Karpas-422 (cell line): ENCODE measurements around the gene SH3GL1. TPM values are rescaled to one million over a fixed set of nuclear protein-coding genes. Genes with fewer than 3 reads are reported as not detected.

ENCODE experiments used
- DNase-seq: peaks from one replicate; pipeline ENCODE4 v3.0.0-alpha.2; 2015
- H2AFZ ChIP-seq: fragments of 200-600 bp; sonication (generic); 2 replicates; pipeline ENCODE4 v1.6.1; 2014; ENCODE audit warnings: antibody characterized with exemption, low read length, mixed read lengths
- H3K27ac ChIP-seq: fragments of 200-600 bp; sonication (generic); 2 replicates; pipeline ENCODE4 v1.5.1; 2014; ENCODE audit warnings: mild to moderate bottlenecking, low read length, moderate library complexity
- H3K27me3 ChIP-seq: fragments of 200-600 bp; sonication (generic); 2 replicates; pipeline ENCODE4 v1.6.1; 2014; ENCODE audit warnings: low read length, mixed read lengths
- H3K36me3 ChIP-seq: fragments of 200-600 bp; sonication (generic); 2 replicates; pipeline ENCODE4 v1.6.1; 2014; ENCODE audit warnings: low read length, mixed read lengths; ENCODE audit not compliant: insufficient read depth
- H3K4me1 ChIP-seq: fragments of 200-600 bp; sonication (generic); 2 replicates; pipeline ENCODE4 v1.6.1; 2014; ENCODE audit warnings: mild to moderate bottlenecking, low read length, mixed read lengths
- H3K4me2 ChIP-seq: fragments of 200-600 bp; sonication (generic); 2 replicates; pipeline ENCODE4 v1.6.1; 2014; ENCODE audit warnings: low read length, low read depth, mild to moderate bottlenecking; ENCODE audit not compliant: poor library complexity, severe bottlenecking
- H3K4me3 ChIP-seq: fragments of 200-600 bp; sonication (generic); 2 replicates; pipeline ENCODE4 v1.5.1; 2014; ENCODE audit warnings: mild to moderate bottlenecking, antibody characterized with exemption, low read length, mixed read lengths
- H3K79me2 ChIP-seq: fragments of 200-600 bp; sonication (generic); 2 replicates; pipeline ENCODE4 v1.6.1; 2014; ENCODE audit warnings: mild to moderate bottlenecking, low read length, mixed read lengths
- H3K9ac ChIP-seq: fragments of 200-600 bp; sonication (generic); 2 replicates; pipeline ENCODE4 v1.6.0; 2014; ENCODE audit warnings: low read length
- H3K9me2 ChIP-seq: fragments of 200-600 bp; sonication (generic), shearing (Covaris generic); replicated peaks from 2 replicates; pipeline ENCODE4 v1.6.0; 2014; ENCODE audit warnings: mild to moderate bottlenecking, low read length, moderate library complexity; ENCODE audit not compliant: insufficient read depth
- H3K9me3 ChIP-seq: fragments of 300-700, 200-600 bp; sonication (generic); 2 replicates; pipeline ENCODE4 v1.6.1; 2014; ENCODE audit warnings: low read length, mixed read lengths
- H4K20me1 ChIP-seq: fragments of 200-600 bp; sonication (generic); 2 replicates; pipeline ENCODE4 v1.6.1; 2014; ENCODE audit warnings: mild to moderate bottlenecking, antibody characterized with exemption, low read length, low read depth; ENCODE audit not compliant: insufficient read depth
- total RNA-seq: library from RNA; depleted of rRNA; stranded (reverse); fragments of >200 nt; shearing (Covaris generic); gene quantifications from 2 replicates; pipeline ENCODE4 v1.2.3, GENCODE V29; 2014; ENCODE audit warnings: low replicate concordance

Gene SH3GL1
- total RNA-seq, 1 experiment from 2014 or later = 13.4 TPM

GRCh38 chr19:4445963-4446703 is 45.8 kb upstream of the SH3GL1 start:
- Histone ChIP-seq H3K27ac (no peak overlapping the region), H3K36me3 (peaks cover 14% of the 10 kb centered on the region), H3K9ac (no peak overlapping the region), H2AFZ (no peak overlapping the region), H3K79me2 (no peaks in the 10 kb centered on the region), H3K27me3 (no peaks in the 10 kb centered on the region), H4K20me1 (peaks cover 3% of the 10 kb centered on the region; the same call in 1 of the 2 replicates), H3K9me3 (no peaks in the 10 kb centered on the region), H3K9me2 (no peaks in the 10 kb centered on the region), H3K4me3 (no peak overlapping the region), H3K4me1 (no peaks in the 10 kb centered on the region), H3K4me2 (no peak overlapping the region)
- DNase-seq = no peak

GRCh38 chr19:4444765-4445741 is 44.7 kb upstream of the SH3GL1 start:
- Histone ChIP-seq H3K4me1 (no peaks in the 10 kb centered on the region), H3K79me2 (no peaks in the 10 kb centered on the region), H3K27me3 (no peaks in the 10 kb centered on the region), H2AFZ (no peak overlapping the region), H3K27ac (no peak overlapping the region), H3K4me3 (no peak overlapping the region), H4K20me1 (peaks cover 3% of the 10 kb centered on the region; the same call in 1 of the 2 replicates), H3K36me3 (peaks cover 16% of the 10 kb centered on the region), H3K9ac (no peak overlapping the region), H3K9me3 (no peaks in the 10 kb centered on the region), H3K9me2 (no peaks in the 10 kb centered on the region), H3K4me2 (no peak overlapping the region)
- DNase-seq = no peak

DNA sequence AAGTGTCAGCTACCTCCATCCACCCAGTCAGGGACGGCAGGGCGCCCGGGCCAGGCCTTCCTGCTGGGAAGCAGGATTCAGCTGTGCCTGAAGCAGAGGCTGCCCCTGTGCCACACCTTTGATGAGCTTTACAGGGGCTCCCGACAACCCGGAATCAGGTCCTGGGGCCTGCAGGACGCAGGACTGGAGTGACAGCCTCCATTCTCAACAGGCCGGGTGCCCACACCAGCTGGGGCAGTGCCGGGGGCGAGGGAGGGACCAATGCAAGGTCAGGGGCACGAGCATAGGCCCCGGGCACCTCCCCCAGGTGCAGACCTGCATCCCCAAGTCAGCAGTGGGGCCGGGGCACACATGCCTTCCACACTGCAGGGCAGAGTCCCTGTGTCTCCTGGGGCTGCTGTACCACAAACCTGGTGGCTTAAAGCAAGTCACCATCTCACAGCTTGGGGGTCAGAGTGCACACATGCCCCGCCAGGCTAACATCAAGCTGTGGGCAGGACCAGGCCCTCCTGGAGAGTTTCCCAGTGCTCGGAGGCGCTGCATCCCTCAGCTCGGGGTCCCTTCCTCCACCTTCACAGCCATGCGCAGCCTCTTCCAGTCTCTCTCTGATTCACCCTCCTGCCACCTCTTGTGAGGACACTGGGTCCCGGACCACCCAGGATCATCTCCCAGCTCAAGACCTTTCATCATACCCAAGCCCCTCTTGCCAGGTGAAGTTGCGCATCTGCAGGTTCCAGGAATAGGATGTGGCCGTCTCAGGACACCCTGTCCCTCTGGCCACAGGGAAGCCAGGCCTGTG is 43.8 kb upstream of the SH3GL1 start:
- Histone ChIP-seq H3K9me2 (no peaks in the 10 kb centered on the region), H3K4me2 (no peak overlapping the region), H3K4me3 (no peak overlapping the region), H3K27ac (no peak overlapping the region), H3K4me1 (no peaks in the 10 kb centered on the region), H4K20me1 (peaks cover 3% of the 10 kb centered on the region; the same call in 1 of the 2 replicates), H3K27me3 (no peaks in the 10 kb centered on the region), H3K36me3 (peaks cover 19% of the 10 kb centered on the region), H3K9me3 (no peaks in the 10 kb centered on the region), H3K79me2 (no peaks in the 10 kb centered on the region), H3K9ac (no peak overlapping the region), H2AFZ (no peak overlapping the region)
- no peak for DNase-seq

DNA sequence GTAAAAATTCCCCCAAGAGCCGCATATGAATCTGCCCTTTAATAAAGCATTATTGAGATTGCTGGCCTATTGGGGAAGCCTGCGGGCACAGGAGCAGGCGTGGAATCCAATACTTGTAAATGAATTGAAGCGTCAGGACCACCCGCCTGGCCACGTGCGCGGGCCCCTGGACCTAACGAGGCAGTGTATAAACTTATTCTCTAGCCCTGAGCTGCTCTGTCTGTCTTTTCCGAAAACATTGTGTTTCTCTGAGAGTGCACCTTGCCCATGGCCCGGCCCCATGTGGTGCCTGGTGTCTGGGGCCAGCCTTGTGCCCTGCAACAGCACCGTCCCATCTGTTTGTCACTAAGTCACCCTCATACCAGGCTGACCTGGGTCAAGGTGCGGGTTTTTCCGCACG is 42.8 kb upstream of the SH3GL1 start:
- H3K4me2 ChIP-seq = no peak overlapping the region
- no peak overlapping the region for H2AFZ ChIP-seq
- no peak overlapping the region for H3K9ac ChIP-seq
- H3K79me2 ChIP-seq = peaks cover 3% of the 10 kb centered on the region; the same call in 1 of the 2 replicates
- H3K4me1 ChIP-seq = no peaks in the 10 kb centered on the region
- no peaks in the 10 kb centered on the region for H3K9me2 ChIP-seq
- H3K4me3 ChIP-seq = no peak overlapping the region
- no peaks in the 10 kb centered on the region for H3K27me3 ChIP-seq
- H4K20me1 ChIP-seq = peaks cover 4% of the 10 kb centered on the region; the same call in 1 of the 2 replicates
- DNase-seq = no peak
- H3K27ac ChIP-seq = no peak overlapping the region
- H3K36me3 ChIP-seq = peaks cover 19% of the 10 kb centered on the region; the same call in 1 of the 2 replicates
- no peaks in the 10 kb centered on the region for H3K9me3 ChIP-seq

DNA sequence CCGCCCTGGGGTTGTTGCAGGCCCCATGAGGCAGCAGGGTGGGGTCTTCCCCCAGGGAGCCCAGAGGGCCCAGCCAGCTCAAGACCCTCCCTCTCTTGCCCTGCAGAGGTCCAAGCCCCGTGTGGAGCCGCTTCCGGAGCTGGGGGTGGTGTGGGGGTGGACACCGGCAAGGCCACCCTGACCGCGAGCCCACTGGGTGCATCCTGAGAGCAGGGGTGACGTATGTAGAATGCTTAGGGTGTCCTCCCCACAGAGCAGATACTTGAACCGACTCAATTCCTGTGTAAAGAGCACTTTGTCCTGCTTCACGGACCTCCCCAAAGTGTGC is 42.4 kb upstream of the SH3GL1 start:
- H3K4me3 ChIP-seq = no peak overlapping the region
- peaks cover 6% of the 10 kb centered on the region; the same call in 1 of the 2 replicates for H3K79me2 ChIP-seq
- no peak for DNase-seq
- H3K36me3 ChIP-seq = peaks cover 21% of the 10 kb centered on the region; the same call in 1 of the 2 replicates
- H3K9me2 ChIP-seq = no peaks in the 10 kb centered on the region
- no peak overlapping the region for H3K9ac ChIP-seq
- no peaks in the 10 kb centered on the region for H3K9me3 ChIP-seq
- no peak overlapping the region for H2AFZ ChIP-seq
- no peaks in the 10 kb centered on the region for H3K4me1 ChIP-seq
- H3K4me2 ChIP-seq = no peak overlapping the region
- no peaks in the 10 kb centered on the region for H3K27me3 ChIP-seq
- H4K20me1 ChIP-seq = peaks cover 7% of the 10 kb centered on the region; the same call in 1 of the 2 replicates
- no peak overlapping the region for H3K27ac ChIP-seq

GRCh38 chr19:4441994-4442818 is 41.9 kb upstream of the SH3GL1 start:
- DNase-seq = no peak
- H3K79me2 ChIP-seq = peaks cover 6% of the 10 kb centered on the region; the same call in 1 of the 2 replicates
- no peak overlapping the region for H2AFZ ChIP-seq
- H3K4me1 ChIP-seq = no peaks in the 10 kb centered on the region
- H3K9ac ChIP-seq = no peak overlapping the region
- H3K4me3 ChIP-seq = no peak overlapping the region
- H3K27ac ChIP-seq = no peak overlapping the region
- peaks cover 7% of the 10 kb centered on the region; the same call in 1 of the 2 replicates for H4K20me1 ChIP-seq
- no peaks in the 10 kb centered on the region for H3K9me2 ChIP-seq
- peaks cover 21% of the 10 kb centered on the region; the same call in 1 of the 2 replicates for H3K36me3 ChIP-seq
- no peaks in the 10 kb centered on the region for H3K9me3 ChIP-seq
- H3K4me2 ChIP-seq = no peak overlapping the region
- no peaks in the 10 kb centered on the region for H3K27me3 ChIP-seq

- Histone ChIP-seq H3K36me3 (peaks cover 27% of the 10 kb centered on the region; the same call in 1 of the 2 replicates), H3K27ac (no peak overlapping the region), H2AFZ (no peak overlapping the region), H3K79me2 (peaks cover 14% of the 10 kb centered on the region), H4K20me1 (peaks cover 12% of the 10 kb centered on the region), H3K4me3 (no peak overlapping the region), H3K27me3 (no peaks in the 10 kb centered on the region), H3K4me2 (no peak overlapping the region), H3K9ac (no peak overlapping the region), H3K4me1 (no peaks in the 10 kb centered on the region), H3K9me3 (no peaks in the 10 kb centered on the region), H3K9me2 (no peaks in the 10 kb centered on the region)
- no peak for DNase-seq
Observed at GRCh38 chr19:4439243-4439642, 38.9 kb upstream of the SH3GL1 start.
